ENCODE measurements around the gene XYLT1. TPM values are rescaled to one million over a fixed set of nuclear protein-coding genes. Genes with fewer than 3 reads are reported as not detected.

XYLT1 gene
- total and polyA plus RNA-seq, 7 donors: 0.67 to 2.5 (median 1.7) TPM

DNA sequence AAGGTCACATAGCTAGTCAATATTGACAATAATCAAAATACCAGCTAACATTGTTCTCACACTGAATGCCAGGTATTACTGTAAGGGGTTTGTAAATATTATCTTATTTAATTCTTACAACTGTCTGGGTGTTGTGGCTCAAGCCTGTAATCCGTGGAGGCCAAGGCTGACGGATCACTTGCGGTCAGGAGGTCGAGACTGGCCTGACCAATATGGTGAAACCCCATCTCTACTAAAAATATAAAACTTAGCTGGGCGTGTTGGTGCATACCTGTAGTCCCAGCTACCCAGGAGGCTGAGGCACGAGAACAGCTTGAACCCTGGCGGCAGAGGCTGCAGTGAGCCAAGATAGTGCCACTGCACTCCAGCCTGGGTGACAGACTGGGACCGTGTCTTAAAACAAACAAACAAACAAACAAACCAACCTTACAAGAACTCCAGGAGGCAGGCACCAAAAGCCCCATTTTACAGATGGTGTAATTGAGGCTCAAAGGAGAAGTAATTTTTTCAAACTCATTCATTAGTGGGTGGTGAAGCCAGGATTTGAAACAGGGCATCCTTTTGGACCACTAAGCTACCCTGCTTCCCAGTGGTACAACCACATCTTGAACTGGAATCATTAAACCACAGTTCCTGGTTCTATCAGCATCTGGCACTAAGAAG, 104.3 kb downstream of the XYLT1 start:
- no peak overlapping the region for H3K4me3 ChIP-seq
- peaks cover 11% of the 10 kb centered on the region for H3K4me1 ChIP-seq
- no peaks in the 10 kb centered on the region for H3K27me3 ChIP-seq (ENCODE audit: insufficient read depth in 3 of 3, low read length in 2 of 3)
- intact Hi-C loops (cut with DNase I): no loop called here
- TF ChIP-seq, protein P1, sequence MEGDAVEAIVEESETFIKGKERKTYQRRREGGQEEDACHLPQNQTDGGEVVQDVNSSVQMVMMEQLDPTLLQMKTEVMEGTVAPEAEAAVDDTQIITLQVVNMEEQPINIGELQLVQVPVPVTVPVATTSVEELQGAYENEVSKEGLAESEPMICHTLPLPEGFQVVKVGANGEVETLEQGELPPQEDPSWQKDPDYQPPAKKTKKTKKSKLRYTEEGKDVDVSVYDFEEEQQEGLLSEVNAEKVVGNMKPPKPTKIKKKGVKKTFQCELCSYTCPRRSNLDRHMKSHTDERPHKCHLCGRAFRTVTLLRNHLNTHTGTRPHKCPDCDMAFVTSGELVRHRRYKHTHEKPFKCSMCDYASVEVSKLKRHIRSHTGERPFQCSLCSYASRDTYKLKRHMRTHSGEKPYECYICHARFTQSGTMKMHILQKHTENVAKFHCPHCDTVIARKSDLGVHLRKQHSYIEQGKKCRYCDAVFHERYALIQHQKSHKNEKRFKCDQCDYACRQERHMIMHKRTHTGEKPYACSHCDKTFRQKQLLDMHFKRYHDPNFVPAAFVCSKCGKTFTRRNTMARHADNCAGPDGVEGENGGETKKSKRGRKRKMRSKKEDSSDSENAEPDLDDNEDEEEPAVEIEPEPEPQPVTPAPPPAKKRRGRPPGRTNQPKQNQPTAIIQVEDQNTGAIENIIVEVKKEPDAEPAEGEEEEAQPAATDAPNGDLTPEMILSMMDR (IDR thresholded peaks at IDR 0.05): no peak
- no peaks in the 10 kb centered on the region for H3K36me3 ChIP-seq (ENCODE audit: insufficient read depth in 1 of 2, low read depth in 1 of 2)
- H3K27ac ChIP-seq: no peak overlapping the region
- no peak for ATAC-seq
- no peak for DNase-seq
- H3K9me3 ChIP-seq: no peaks in the 10 kb centered on the region
- 97% methylated on average over 8 of the region's 8 CpGs for WGBS, 3 donors

GRCh38 chr16:17365591-17366298, 105.0 kb downstream of the XYLT1 start:
- DNase-seq: no peak
- Histone ChIP-seq H3K27ac (no peak overlapping the region), H3K27me3 (ENCODE audit: insufficient read depth in 3 of 3, low read length in 2 of 3) (no peaks in the 10 kb centered on the region), H3K36me3 (ENCODE audit: insufficient read depth in 1 of 2, low read depth in 1 of 2) (no peaks in the 10 kb centered on the region), H3K4me1 (peaks cover 10% of the 10 kb centered on the region), H3K9me3 (no peaks in the 10 kb centered on the region), H3K4me3 (no peak overlapping the region)
- 88 to 92% (median 91%) methylated on average over 3 of the region's 3 CpGs for WGBS, 3 donors
- no peak for ATAC-seq
- TF ChIP-seq, protein P1 (IDR thresholded peaks at IDR 0.05): no peak
- intact Hi-C loops (cut with DNase I): no loop called here

GRCh38 chr16:17365211-17365541, 105.6 kb downstream of the XYLT1 start:
- H3K4me3 ChIP-seq: no peak overlapping the region
- no peak for DNase-seq
- H3K4me1 ChIP-seq: peaks cover 6% of the 10 kb centered on the region
- no peaks in the 10 kb centered on the region for H3K9me3 ChIP-seq
- intact Hi-C loops (cut with DNase I): no loop called here
- no peaks in the 10 kb centered on the region for H3K36me3 ChIP-seq (ENCODE audit: insufficient read depth in 1 of 2, low read depth in 1 of 2)
- 67 to 84% (median 74%) methylated on average over 4 of the region's 4 CpGs for WGBS, 3 donors
- TF ChIP-seq, protein P1 (IDR thresholded peaks at IDR 0.05): no peak
- no peak for ATAC-seq
- H3K27ac ChIP-seq: no peak overlapping the region
- no peaks in the 10 kb centered on the region for H3K27me3 ChIP-seq (ENCODE audit: insufficient read depth in 3 of 3, low read length in 2 of 3)

DNA sequence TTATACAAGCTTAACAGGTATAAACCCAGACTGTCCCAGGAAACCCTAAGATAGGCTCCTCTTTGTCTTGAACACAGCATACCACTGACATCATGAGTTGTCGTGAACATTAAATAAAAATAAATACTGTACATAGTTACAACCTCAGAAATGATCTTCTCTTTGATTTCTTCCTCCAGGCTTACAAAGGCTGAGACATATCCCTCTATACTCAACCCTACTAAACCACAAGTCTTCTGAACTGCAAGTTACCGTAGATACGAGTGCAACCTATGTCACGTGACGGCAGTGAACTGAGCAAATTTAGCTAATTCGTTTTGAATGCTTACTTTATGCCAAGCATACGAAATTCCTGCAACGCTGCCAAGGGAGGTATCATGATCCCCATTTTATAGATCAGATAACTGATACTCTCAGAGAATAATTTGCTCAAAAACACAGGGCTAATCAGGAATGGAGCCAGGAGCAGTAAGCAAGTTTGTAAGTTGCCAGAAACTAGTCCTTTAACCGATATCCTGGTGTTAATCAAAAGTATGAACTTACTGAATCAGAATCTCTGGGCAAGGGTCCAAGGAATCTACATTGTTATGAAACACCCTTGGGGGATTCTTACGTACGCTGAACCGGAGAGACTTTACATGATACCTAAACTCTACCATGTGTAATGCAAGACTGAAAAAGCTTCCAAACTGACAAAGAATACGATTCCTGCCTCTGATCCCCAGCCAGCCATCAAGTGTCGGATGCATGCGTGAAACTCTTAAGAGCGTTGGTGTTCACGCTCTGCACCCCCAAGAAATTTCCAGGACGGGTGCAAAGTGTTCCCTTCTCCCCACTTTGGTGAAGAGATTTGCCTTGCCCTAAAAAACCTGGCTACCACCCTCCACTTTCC, 106.2 kb downstream of the XYLT1 start:
- WGBS, 3 donors: 24 to 38% (median 28%) methylated on average over 18 of the region's 18 CpGs
- intact Hi-C loops (cut with DNase I): no loop called here
- Histone ChIP-seq H3K27me3 (ENCODE audit: insufficient read depth in 3 of 3, low read length in 2 of 3) (no peaks in the 10 kb centered on the region), H3K4me1 (peaks cover 6% of the 10 kb centered on the region), H3K9me3 (no peaks in the 10 kb centered on the region), H3K27ac (no peak overlapping the region), H3K4me3 (no peak overlapping the region), H3K36me3 (ENCODE audit: insufficient read depth in 1 of 2, low read depth in 1 of 2) (no peaks in the 10 kb centered on the region)
- DNase-seq (no peak), ATAC-seq (peak in 1 of 4 donors; percentile 19)
- TF ChIP-seq, protein P1 (IDR thresholded peaks at IDR 0.05): no peak

Measured in psoas muscle (tissue), 8 donors.